ENCODE data around the gene KRT23. TPM values are rescaled to one million over a fixed set of nuclear protein-coding genes. Genes with fewer than 3 reads are reported as not detected.
A peak's percentile ranks its signal among the peaks of the same experiment; 100 is the strongest.

Gene KRT23
- total and polyA plus RNA-seq, 11 donors: 0.16 TPM; not detected in 10

- no peaks in the 10 kb centered on the region for H3K36me3 ChIP-seq
- peaks cover 0 to 5% (median 0%) of the 10 kb centered on the region in 12 donors for H3K4me1 ChIP-seq
- intact Hi-C loops (cut with DNase I): no loop called here
- H3K27me3 ChIP-seq: peaks cover 0 to 35% (median 10%) of the 10 kb centered on the region in 9 donors
- no peak for TF ChIP-seq POLR2A (IDR thresholded peaks at IDR 0.05)
- no peak for TF ChIP-seq CTCF (IDR thresholded peaks at IDR 0.05)
- no peak overlapping the region for H3K4me3 ChIP-seq
- no peak overlapping the region for H3K27ac ChIP-seq
- 3 to 16% (median 10%) methylated on average over 8 of the region's 8 CpGs for WGBS, 4 donors
- ATAC-seq (peak in 2 of 4 donors; percentile 42 to 46), DNase-seq (no peak)
- H3K9me3 ChIP-seq: no peaks in the 10 kb centered on the region
Measured at GRCh38 chr17:40980596-40980995, 43.1 kb upstream of the KRT23 start.

GRCh38 chr17:40980117-40980516, 42.7 kb upstream of the KRT23 start:
- H3K27ac ChIP-seq: no peak overlapping the region
- 51 to 70% (median 60%) methylated on average over 3 of the region's 3 CpGs for WGBS, 4 donors
- H3K36me3 ChIP-seq: no peaks in the 10 kb centered on the region

GRCh38 chr17:40978575-40979151, 41.2 kb upstream of the KRT23 start:
- peaks cover 0 to 5% (median 0%) of the 10 kb centered on the region in 12 donors for H3K4me1 ChIP-seq
- peaks cover 0 to 39% (median 7%) of the 10 kb centered on the region in 9 donors for H3K27me3 ChIP-seq
- ATAC-seq (no peak), DNase-seq (no peak)
- WGBS, 4 donors: 58 to 73% (median 68%) methylated on average over 13 of the region's 13 CpGs
- intact Hi-C loops (cut with DNase I): no loop called here
- no peaks in the 10 kb centered on the region for H3K9me3 ChIP-seq
- H3K36me3 ChIP-seq: no peaks in the 10 kb centered on the region
- no peak overlapping the region for H3K27ac ChIP-seq
- no peak for TF ChIP-seq CTCF (IDR thresholded peaks at IDR 0.05)
- no peak for TF ChIP-seq POLR2A (IDR thresholded peaks at IDR 0.05)
- H3K4me3 ChIP-seq: no peak overlapping the region

More at GRCh38 chr17:40980117-40980516, 42.7 kb upstream of the KRT23 start:
- no peak for TF ChIP-seq CTCF (IDR thresholded peaks at IDR 0.05)
- TF ChIP-seq POLR2A (IDR thresholded peaks at IDR 0.05): no peak
- H3K4me3 ChIP-seq: no peak overlapping the region
- DNase-seq (no peak), ATAC-seq (no peak)
- peaks cover 0 to 40% (median 10%) of the 10 kb centered on the region in 9 donors for H3K27me3 ChIP-seq
- intact Hi-C loops (cut with DNase I): no loop called here
- H3K4me1 ChIP-seq: peaks cover 0 to 5% (median 0%) of the 10 kb centered on the region in 12 donors
- no peaks in the 10 kb centered on the region for H3K9me3 ChIP-seq

GRCh38 chr17:40975516-40975915, 38.1 kb upstream of the KRT23 start:
- Histone ChIP-seq H3K27ac (no peak overlapping the region), H3K4me1 (peaks cover 0 to under 1% (median 0%) of the 10 kb centered on the region in 12 donors), H3K4me3 (no peak overlapping the region), H3K36me3 (no peaks in the 10 kb centered on the region), H3K9me3 (no peaks in the 10 kb centered on the region), H3K27me3 (peaks cover 0 to 24% (median 3%) of the 10 kb centered on the region in 9 donors)
- DNase-seq: no peak
- no peak for ATAC-seq
- intact Hi-C loops (cut with DNase I): no loop called here
- no peak for TF ChIP-seq CTCF (IDR thresholded peaks at IDR 0.05)
- no peak for TF ChIP-seq POLR2A (IDR thresholded peaks at IDR 0.05)
